Glutamatergic neuron (in vitro differentiated cells): Measurements from ENCODE around the gene UIMC1. TPM values are rescaled to one million over a fixed set of nuclear protein-coding genes. Genes with fewer than 3 reads are reported as not detected.

Source experiments
- DNase-seq: peaks from one replicate; pipeline ENCODE4 v3.0.0; 2022
- H3K27ac Mint-ChIP-seq: one replicate; pipeline ENCODE4 v1.8.0; 2020; ENCODE audit warnings: mild to moderate bottlenecking, mixed read lengths, inconsistent platforms; ENCODE audit not compliant: unreplicated experiment
- H3K27me3 Mint-ChIP-seq: one replicate; pipeline ENCODE4 v1.8.0; 2020; ENCODE audit warnings: mild to moderate bottlenecking, moderate library complexity, mixed read lengths, inconsistent platforms; ENCODE audit not compliant: unreplicated experiment
- H3K36me3 Mint-ChIP-seq: one replicate; pipeline ENCODE4 v1.8.0; 2020; ENCODE audit warnings: mild to moderate bottlenecking, mixed read lengths, inconsistent platforms; ENCODE audit not compliant: unreplicated experiment
- H3K4me1 Mint-ChIP-seq: one replicate; pipeline ENCODE4 v1.8.0; 2020; ENCODE audit warnings: mild to moderate bottlenecking, low read depth, mixed read lengths, inconsistent platforms; ENCODE audit not compliant: unreplicated experiment
- H3K4me3 Mint-ChIP-seq: one replicate; pipeline ENCODE4 v1.8.0; 2020; ENCODE audit warnings: mild to moderate bottlenecking, mixed read lengths, inconsistent platforms; ENCODE audit not compliant: unreplicated experiment
- H3K9me3 Mint-ChIP-seq: one replicate; pipeline ENCODE4 v1.8.0; 2020; ENCODE audit warnings: mild to moderate bottlenecking, moderate library complexity, mixed read lengths, inconsistent platforms; ENCODE audit not compliant: unreplicated experiment
- total RNA-seq: library from RNA; stranded (reverse); fragmentation: NEBNext Ultra II Directional; extraction: Animal tissue kit (Norgen Biotek cat#: 25700); gene quantifications from one replicate; pipeline ENCODE4 v1.2.1, GENCODE V29; 2021; ENCODE audit not compliant: unreplicated experiment
- TF ChIP-seq, protein P1 (sequence below): fragments of 200-600 bp; sonication (generic); IDR thresholded peaks from one replicate; pipeline ENCODE4 v1.5.0; 2021; ENCODE audit not compliant: partially characterized antibody, unreplicated experiment

UIMC1 gene
- total RNA-seq, 1 donor from 2014 or later, result 38.5 TPM

GRCh38 chr5:176901260-176902101 is 105.1 kb downstream of the UIMC1 start:
- Mint-ChIP-seq H3K27me3 (peaks cover 7% of the 10 kb centered on the region), H3K4me3 (no peak overlapping the region), H3K27ac (no peak overlapping the region), H3K4me1 (peaks cover 12% of the 10 kb centered on the region), H3K36me3 (peaks cover 4% of the 10 kb centered on the region), H3K9me3 (peaks cover 9% of the 10 kb centered on the region)
- TF ChIP-seq, protein P1, sequence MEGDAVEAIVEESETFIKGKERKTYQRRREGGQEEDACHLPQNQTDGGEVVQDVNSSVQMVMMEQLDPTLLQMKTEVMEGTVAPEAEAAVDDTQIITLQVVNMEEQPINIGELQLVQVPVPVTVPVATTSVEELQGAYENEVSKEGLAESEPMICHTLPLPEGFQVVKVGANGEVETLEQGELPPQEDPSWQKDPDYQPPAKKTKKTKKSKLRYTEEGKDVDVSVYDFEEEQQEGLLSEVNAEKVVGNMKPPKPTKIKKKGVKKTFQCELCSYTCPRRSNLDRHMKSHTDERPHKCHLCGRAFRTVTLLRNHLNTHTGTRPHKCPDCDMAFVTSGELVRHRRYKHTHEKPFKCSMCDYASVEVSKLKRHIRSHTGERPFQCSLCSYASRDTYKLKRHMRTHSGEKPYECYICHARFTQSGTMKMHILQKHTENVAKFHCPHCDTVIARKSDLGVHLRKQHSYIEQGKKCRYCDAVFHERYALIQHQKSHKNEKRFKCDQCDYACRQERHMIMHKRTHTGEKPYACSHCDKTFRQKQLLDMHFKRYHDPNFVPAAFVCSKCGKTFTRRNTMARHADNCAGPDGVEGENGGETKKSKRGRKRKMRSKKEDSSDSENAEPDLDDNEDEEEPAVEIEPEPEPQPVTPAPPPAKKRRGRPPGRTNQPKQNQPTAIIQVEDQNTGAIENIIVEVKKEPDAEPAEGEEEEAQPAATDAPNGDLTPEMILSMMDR, result no peak
- no peak for DNase-seq

- no peak for DNase-seq
- Mint-ChIP-seq H3K9me3 (peaks cover 11% of the 10 kb centered on the region), H3K4me3 (peak overlapping the region; percentile 4), H3K36me3 (peaks cover 4% of the 10 kb centered on the region), H3K4me1 (peaks cover 12% of the 10 kb centered on the region), H3K27ac (no peak overlapping the region), H3K27me3 (peaks cover 6% of the 10 kb centered on the region)
- TF ChIP-seq, protein P1, result no peak
These were observed 105.8 kb downstream of the UIMC1 start for GRCh38 chr5:176900780-176901204.

DNA sequence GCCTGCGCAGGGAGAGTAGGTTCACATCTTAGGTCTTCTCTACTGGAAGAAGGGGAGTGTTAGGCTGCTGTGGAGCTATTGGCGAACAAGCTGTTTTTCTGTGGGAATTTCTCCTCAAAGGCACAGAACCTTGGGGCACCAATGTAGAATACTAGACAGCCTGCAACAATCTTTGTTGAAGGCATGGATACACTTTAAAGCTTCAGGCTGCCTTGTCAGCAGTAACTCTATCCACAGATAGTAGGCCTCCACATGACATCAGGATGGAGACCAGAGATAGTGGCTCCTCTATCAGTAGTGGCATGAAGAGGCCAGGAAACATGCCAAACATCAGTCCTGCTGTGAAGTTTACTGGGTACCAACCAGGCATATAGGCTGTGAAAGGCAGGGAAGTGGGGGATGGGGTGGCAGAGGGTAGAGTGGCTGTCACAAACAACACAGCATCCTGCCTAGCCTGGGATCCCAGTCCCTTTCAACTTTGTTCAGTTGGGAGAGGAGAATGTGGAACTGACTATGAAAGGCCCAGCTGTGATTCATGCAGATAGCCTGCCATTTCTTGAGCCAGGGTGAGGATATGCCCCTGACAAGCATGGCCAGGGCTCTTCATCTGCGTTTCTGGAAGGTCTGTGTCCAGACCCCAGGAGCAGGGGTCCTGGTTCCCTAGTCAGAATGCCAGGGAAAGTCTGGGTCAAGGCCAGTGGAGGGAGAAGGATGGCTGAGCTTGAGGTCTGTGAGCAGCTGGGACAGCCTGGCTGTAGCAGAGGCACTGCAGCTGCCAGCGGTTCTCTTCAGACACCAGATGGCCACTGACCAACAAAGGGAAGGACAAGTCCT is 106.4 kb downstream of the UIMC1 start:
- Mint-ChIP-seq H3K27me3 (peaks cover 9% of the 10 kb centered on the region), H3K36me3 (peaks cover 4% of the 10 kb centered on the region), H3K4me3 (no peak overlapping the region), H3K9me3 (peaks cover 11% of the 10 kb centered on the region), H3K27ac (no peak overlapping the region), H3K4me1 (peaks cover 12% of the 10 kb centered on the region)
- TF ChIP-seq, protein P1, result no peak
- no peak for DNase-seq

DNA sequence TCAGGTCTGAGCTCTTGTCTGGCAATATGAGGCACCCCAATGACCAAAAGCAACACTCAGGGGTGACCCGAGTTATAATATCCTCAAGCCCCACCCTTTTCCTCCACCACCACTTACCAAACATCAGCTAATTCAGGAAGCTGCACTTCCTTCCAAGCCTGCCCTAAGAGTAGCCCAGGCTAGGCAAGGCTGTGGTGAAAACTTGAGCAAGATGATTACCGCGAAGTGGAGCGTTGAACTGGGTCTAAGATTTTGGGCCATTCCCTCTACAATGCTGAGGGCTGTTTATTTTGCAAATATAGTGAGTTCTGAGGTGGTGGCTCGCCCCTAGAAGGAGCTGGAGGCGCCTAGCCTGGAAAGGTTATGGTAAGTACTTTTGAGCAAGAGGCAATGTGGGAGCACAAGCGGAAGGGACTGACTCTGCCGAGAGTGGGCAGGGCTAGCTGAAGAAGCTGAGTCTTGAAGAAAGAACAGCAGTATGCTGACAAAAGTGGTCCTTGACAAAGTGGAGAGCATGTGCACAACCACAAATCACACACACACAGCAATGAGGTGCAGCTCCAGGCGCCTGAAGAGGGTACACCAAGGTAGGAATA is 107.2 kb downstream of the UIMC1 start, which contains the start of gene HK3:
HK3 (minus strand) TSS at position 51 of the 596 bp plus-strand sequence. CDS start 3,187 bp downstream, outside the sequence.
- no peak for DNase-seq
- Mint-ChIP-seq H3K36me3 (peaks cover 4% of the 10 kb centered on the region), H3K27me3 (peaks cover 10% of the 10 kb centered on the region), H3K4me1 (peaks cover 12% of the 10 kb centered on the region), H3K4me3 (no peak within 1 kb of the TSS), H3K27ac (no peak within 1 kb of the TSS), H3K9me3 (peaks cover 11% of the 10 kb centered on the region)
- TF ChIP-seq, protein P1, result no peak
